Gastroesophageal sphincter (tissue), 4 donors: ENCODE data around the gene SEPHS1. TPM values are rescaled to one million over a fixed set of nuclear protein-coding genes. Genes with fewer than 3 reads are reported as not detected.

Experiments used
- ATAC-seq: fragments of 150-250 bp; one replicate; pipeline ENCODE4 v1.9.1; 2016; ENCODE audit warnings: mild to moderate bottlenecking, moderate library complexity
- H3K27ac ChIP-seq, 4 donors: fragments of 200-600 bp; sonication (generic) in 3 of 4; 1 replicate in 3 of 4; 2 replicates in 1 of 4; pipeline ENCODE4 v1.5.1; 2016 to 2019
- H3K27me3 ChIP-seq: fragments of 200-600 bp; sonication (generic); one replicate; pipeline ENCODE4 v1.5.1; 2019
- H3K36me3 ChIP-seq, 2 donors: fragments of 200-600 bp; sonication (generic); one replicate each; pipeline ENCODE4 v1.5.1; 2019; ENCODE audit warnings: control low read depth in 1 of 2
- H3K4me1 ChIP-seq, 3 donors: fragments of 200-600 bp; sonication (generic); 1 replicate in 2 of 3; 2 replicates in 1 of 3; pipeline ENCODE4 v1.5.1; 2016 to 2019; ENCODE audit warnings: control low read depth in 2 of 3
- H3K4me3 ChIP-seq, 2 donors: fragments of 200-600 bp; sonication (generic); one replicate each; pipeline ENCODE4 v1.5.1; 2019; ENCODE audit warnings: mild to moderate bottlenecking in 1 of 2, moderate library complexity in 1 of 2
- H3K9me3 ChIP-seq, 3 donors: fragments of 200-600 bp; sonication (generic); one replicate each; pipeline ENCODE4 v1.5.1; 2017 to 2019; ENCODE audit warnings: control low read depth in 2 of 3
- CTCF ChIP-seq, 4 experiments: fragments of 200-600 bp in 2 of 4; fragments of 450-650 bp in 2 of 4; sonication (generic) in 1 of 4; IDR thresholded peaks; one replicate each; pipeline ENCODE4 v1.5.1; 2017 to 2019; ENCODE audit warnings: antibody characterized with exemption in 4 of 4, mild to moderate bottlenecking in 2 of 4, moderate library complexity in 2 of 4
- EP300 ChIP-seq: sonication (generic); formaldehyde crosslinking; IDR thresholded peaks from one replicate; pipeline ENCODE4 v1.6.1; 2017; ENCODE audit warnings: antibody characterized with exemption, mild to moderate bottlenecking
- POLR2A ChIP-seq, 2 donors: fragments of 450-650 bp; IDR thresholded peaks; one replicate each; pipeline ENCODE4 v1.6.1; 2017; ENCODE audit warnings: antibody characterized with exemption in 2 of 2, mild to moderate bottlenecking in 2 of 2, moderate library complexity in 1 of 2
- POLR2AphosphoS5 ChIP-seq: sonication (generic); formaldehyde crosslinking; IDR thresholded peaks from one replicate; pipeline ENCODE4 v1.6.1; 2017; ENCODE audit warnings: antibody characterized with exemption
- WGBS, 2 donors: methylation state at CpG; one replicate each; pipeline ENCODE4 v1.1.5; 2018; ENCODE audit warnings: low coverage in 1 of 2; 5-methylcytosine and 5-hydroxymethylcytosine counted together
- total RNA-seq, 4 donors: library from RNA; depleted of rRNA; stranded (reverse); fragments of >200 nt; gene quantifications; one replicate each; pipeline ENCODE4 v1.1.0, GENCODE V29; 2016

Gene SEPHS1
- total RNA-seq, 4 donors from 2014 or later = 42.4 to 57.0 (median 45.5) TPM

DNA sequence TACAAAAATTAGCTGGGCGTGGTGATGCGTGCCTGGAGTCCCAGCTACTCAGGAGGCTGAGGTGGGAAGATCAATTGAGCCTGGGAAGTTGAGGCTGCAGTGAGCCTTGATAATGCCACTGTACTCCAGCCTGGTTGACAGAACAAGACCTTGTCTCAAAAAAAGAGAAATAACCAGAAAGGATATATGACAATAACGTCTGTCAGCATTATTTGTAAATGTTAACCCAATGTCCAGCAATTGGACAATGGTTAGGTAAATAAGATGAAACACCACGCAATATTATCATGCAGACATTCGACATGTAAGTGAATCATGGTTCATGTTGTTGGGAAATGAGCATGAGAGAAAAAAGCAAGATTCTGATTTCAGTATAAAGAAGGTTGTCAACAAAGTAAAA lies 44.6 kb upstream of the SEPHS1 start:
- TF ChIP-seq EP300 (no peak), POLR2AphosphoS5 (no peak), POLR2A (IDR thresholded peaks at IDR 0.05) (no peak), CTCF (IDR thresholded peaks at IDR 0.05) (no peak)
- Histone ChIP-seq H3K27ac (no peak overlapping the region), H3K27me3 (peaks cover 1% of the 10 kb centered on the region), H3K9me3 (no peaks in the 10 kb centered on the region), H3K4me3 (no peak overlapping the region), H3K36me3 (no peaks in the 10 kb centered on the region), H3K4me1 (no peaks in the 10 kb centered on the region)
- WGBS, 2 donors = 86 to 100% methylated on average over 2 to 5 of the region's 5 CpGs
- no peak for ATAC-seq

DNA sequence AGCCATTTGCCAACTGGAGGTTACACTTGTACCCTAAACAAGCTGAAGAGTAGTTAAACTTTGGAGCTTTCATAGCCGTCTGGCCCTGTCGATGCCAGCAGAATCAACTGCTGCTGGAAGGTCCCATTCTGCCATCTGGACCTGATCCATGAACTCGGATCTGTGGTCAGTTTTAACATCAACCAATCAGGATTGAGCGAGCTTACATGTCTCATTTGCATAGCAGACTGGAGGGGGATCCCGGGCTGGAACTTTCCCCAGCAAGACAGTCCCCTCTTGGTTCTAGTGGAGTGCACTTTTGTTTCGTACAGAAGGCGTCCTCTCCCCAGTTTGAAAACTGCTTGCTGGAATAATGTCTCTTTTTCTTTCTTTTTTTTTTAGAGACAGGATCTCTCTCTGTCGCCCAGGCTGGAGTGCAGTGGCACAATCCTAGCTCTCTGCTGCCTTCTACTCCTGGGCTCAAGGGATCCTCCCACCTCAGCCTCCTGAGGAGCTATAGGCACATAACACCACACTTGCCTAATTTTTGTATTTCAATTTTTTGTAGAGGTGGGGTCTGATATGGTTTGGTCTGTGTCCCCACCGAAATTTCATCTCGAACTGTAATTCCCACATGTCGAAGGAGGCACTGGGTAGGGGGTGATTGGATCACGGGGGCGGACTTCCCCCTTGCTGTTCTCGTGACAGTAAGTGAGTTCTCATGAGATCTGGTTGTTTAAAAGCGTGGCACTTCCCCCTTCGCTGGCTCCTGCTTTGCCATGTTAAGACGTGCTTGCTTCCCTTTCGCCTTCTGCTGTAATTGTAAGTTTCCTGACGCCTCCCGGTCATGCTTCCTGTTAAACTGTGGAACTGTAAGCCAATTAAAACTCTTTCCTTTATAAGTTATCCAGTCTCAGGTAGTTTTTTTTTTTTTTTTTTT lies 42.8 kb upstream of the SEPHS1 start:
- Histone ChIP-seq H3K36me3 (no peaks in the 10 kb centered on the region), H3K4me1 (no peaks in the 10 kb centered on the region), H3K9me3 (no peaks in the 10 kb centered on the region), H3K27ac (peak overlapping the region in 1 of 4 donors; percentile 42), H3K4me3 (no peak overlapping the region), H3K27me3 (no peaks in the 10 kb centered on the region)
- 54 to 62% methylated on average over 17 to 18 of the region's 20 CpGs for WGBS, 2 donors
- ATAC-seq = peak; percentile 53
- TF ChIP-seq EP300 = no peak
- no peak for TF ChIP-seq CTCF (IDR thresholded peaks at IDR 0.05)
- no peak for TF ChIP-seq POLR2AphosphoS5
- no peak for TF ChIP-seq POLR2A (IDR thresholded peaks at IDR 0.05)

GRCh38 chr10:13388478-13389230 lies 40.6 kb upstream of the SEPHS1 start:
- 67 to 88% methylated on average over 3 of the region's 3 CpGs for WGBS, 2 donors

DNA sequence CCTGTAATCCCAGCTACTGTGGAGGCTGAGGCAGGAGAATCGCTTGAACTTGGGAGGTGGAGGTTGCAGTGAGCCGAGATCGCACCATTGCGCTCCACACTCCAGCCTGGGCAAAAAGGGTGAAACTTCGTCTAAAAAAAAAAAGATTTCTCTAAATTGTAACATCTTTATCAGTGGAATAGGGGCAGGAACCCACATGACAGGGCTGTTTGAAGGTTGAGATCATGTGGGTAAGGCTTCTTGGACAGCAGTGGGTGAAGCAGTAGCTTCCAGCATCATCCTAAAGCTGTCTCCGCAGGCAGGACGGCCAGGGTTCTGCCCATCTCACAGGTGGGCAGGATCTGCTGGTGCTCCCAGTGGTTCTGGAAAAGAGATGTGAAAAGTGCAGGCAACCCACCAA lies 37.9 kb upstream of the SEPHS1 start:
- Histone ChIP-seq H3K27ac (no peak overlapping the region), H3K4me1 (peaks cover 0 to 12% (median 8%) of the 10 kb centered on the region in 3 donors), H3K27me3 (peaks cover 45% of the 10 kb centered on the region), H3K9me3 (no peaks in the 10 kb centered on the region), H3K36me3 (no peaks in the 10 kb centered on the region), H3K4me3 (no peak overlapping the region)
- WGBS, 2 donors = 81 to 96% methylated on average over 7 of the region's 7 CpGs
- ATAC-seq = no peak
- TF ChIP-seq EP300 (no peak), POLR2A (IDR thresholded peaks at IDR 0.05) (no peak), POLR2AphosphoS5 (no peak), CTCF (IDR thresholded peaks at IDR 0.05) (no peak)

More at GRCh38 chr10:13388478-13389230, 40.6 kb upstream of the SEPHS1 start:
- Histone ChIP-seq H3K27ac (no peak overlapping the region), H3K4me3 (no peak overlapping the region), H3K4me1 (no peaks in the 10 kb centered on the region), H3K9me3 (no peaks in the 10 kb centered on the region), H3K36me3 (no peaks in the 10 kb centered on the region), H3K27me3 (peaks cover 19% of the 10 kb centered on the region)
- TF ChIP-seq EP300 = no peak
- TF ChIP-seq POLR2AphosphoS5 = no peak
- TF ChIP-seq POLR2A (IDR thresholded peaks at IDR 0.05) = no peak
- no peak for TF ChIP-seq CTCF (IDR thresholded peaks at IDR 0.05)
- ATAC-seq = no peak
